OCI-LY1 (cell line): Measurements from ENCODE around the gene SRRM2.

Experiments
- CTCF ChIP-seq: fragments of 200-600 bp; sonication (generic), shearing (Covaris generic); IDR thresholded peaks from 2 replicates; pipeline ENCODE4 v1.5.1; 2017; ENCODE audit warnings: mild to moderate bottlenecking, antibody characterized with exemption, low read length, moderate library complexity, mixed read lengths
- EZH2 ChIP-seq: fragments of 200-600 bp; sonication (generic), shearing (Covaris generic); IDR thresholded peaks from 2 replicates; pipeline ENCODE4 v1.8.0; 2017; ENCODE audit warnings: borderline replicate concordance, mixed run types, mild to moderate bottlenecking, antibody characterized with exemption, low read length, moderate library complexity, mixed read lengths

DNA sequence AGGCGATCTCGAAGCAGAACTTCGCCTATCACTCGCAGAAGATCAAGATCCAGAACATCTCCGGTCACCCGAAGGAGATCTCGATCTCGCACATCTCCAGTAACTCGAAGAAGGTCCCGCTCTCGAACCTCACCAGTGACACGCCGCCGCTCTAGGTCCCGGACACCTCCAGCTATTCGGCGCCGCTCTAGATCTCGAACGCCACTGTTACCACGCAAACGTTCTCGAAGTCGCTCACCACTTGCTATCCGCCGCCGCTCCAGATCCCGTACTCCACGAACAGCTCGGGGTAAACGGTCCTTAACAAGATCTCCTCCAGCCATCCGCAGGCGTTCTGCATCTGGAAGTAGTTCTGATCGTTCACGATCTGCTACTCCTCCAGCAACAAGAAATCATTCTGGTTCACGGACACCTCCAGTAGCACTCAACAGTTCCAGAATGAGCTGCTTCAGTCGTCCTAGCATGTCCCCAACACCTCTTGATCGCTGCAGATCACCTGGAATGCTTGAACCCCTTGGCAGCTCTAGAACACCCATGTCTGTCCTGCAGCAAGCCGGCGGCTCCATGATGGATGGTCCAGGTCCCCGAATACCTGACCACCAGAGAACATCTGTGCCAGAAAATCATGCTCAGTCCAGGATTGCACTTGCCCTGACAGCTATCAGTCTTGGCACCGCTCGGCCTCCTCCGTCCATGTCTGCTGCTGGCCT is 14.1 kb downstream of the SRRM2 start:
- TF ChIP-seq CTCF: no peak
- no peak for TF ChIP-seq EZH2
